Measurements from ENCODE around the gene CFDP1. TPM values are rescaled to one million over a fixed set of nuclear protein-coding genes. Genes with fewer than 3 reads are reported as not detected.

The CFDP1 gene
- total and polyA plus RNA-seq, 2 of the 13 experiments (the other 11 are each of a cell fraction or from before 2014, with no cell fraction given), result 78.6 to 153 TPM

DNA sequence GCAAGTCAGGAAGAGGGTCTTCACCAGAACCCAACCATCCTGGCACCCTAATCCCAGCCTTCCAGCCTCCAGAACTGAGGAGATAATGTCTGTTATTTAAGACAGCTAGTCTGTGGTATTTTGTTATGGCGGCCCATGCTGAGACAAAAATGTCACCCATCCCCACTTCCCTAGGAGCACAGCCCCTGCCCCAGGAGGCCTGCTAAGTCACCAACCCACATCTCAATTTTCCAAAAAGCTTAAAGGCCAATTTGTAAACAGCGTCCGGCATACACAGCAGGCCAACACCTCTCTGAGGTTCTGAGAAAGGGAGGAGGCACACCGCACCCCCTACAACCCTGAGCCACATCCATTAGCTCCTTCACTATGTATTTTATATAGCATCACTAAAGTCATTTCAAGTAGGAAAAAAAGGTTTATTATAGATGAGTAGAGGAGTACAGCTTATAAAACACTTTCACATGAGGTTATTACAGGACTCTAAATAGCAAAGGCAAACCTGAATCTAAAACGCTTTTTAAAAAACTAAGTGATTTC is 24.2 kb upstream of the CFDP1 start:
- H3K9me3 ChIP-seq (ENCODE audit: low read length), result no peaks in the 10 kb centered on the region
- H4K20me1 ChIP-seq (ENCODE audit: insufficient read depth, low read length), result peaks cover 30% of the 10 kb centered on the region
- 97% methylated on average over 5 of the region's 5 CpGs for WGBS (ENCODE audit: low lambda C conversion rate)
- H3K9ac ChIP-seq (ENCODE audit: insufficient read depth, low read depth, low read length), result no peak overlapping the region
- H2AFZ ChIP-seq (ENCODE audit: low read length), result no peak overlapping the region
- peaks cover 83% of the 10 kb centered on the region for H3K79me2 ChIP-seq (ENCODE audit: insufficient read depth, low read length)
- no peaks in the 10 kb centered on the region for H3K27me3 ChIP-seq (ENCODE audit: control insufficient read depth in 1 of 2, insufficient read depth in 2 of 2, low read length in 2 of 2)
- no peak overlapping the region for H3K4me2 ChIP-seq (ENCODE audit: low read depth, low read length)
- BruUV-seq (replicated peaks), result no TSS peak
- ATAC-seq, result no peak
- no peak overlapping the region for H3K27ac ChIP-seq (ENCODE audit: extremely low read length, insufficient read depth, low read length)
- TF ChIP-seq, protein P1, sequence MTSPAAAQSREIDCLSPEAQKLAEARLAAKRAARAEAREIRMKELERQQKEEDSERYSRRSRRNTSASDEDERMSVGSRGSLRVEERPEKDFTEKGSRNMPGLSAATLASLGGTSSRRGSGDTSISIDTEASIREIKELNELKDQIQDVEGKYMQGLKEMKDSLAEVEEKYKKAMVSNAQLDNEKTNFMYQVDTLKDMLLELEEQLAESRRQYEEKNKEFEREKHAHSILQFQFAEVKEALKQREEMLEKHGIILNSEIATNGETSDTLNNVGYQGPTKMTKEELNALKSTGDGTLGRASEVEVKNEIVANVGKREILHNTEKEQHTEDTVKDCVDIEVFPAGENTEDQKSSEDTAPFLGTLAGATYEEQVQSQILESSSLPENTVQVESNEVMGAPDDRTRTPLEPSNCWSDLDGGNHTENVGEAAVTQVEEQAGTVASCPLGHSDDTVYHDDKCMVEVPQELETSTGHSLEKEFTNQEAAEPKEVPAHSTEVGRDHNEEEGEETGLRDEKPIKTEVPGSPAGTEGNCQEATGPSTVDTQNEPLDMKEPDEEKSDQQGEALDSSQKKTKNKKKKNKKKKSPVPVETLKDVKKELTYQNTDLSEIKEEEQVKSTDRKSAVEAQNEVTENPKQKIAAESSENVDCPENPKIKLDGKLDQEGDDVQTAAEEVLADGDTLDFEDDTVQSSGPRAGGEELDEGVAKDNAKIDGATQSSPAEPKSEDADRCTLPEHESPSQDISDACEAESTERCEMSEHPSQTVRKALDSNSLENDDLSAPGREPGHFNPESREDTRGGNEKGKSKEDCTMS (CRISPR knock-in tag; conservative IDR thresholded peaks at IDR 0.05), result no peak
- no peak for TF ChIP-seq NFATC3 (CRISPR knock-in tag; IDR thresholded peaks at IDR 0.05)
- TF ChIP-seq SRSF4 (IDR thresholded peaks at IDR 0.05; ENCODE audit: low read depth, low read length, poor library complexity, severe bottlenecking), result no peak
- TF ChIP-seq THAP11 (CRISPR knock-in tag; IDR thresholded peaks at IDR 0.05), result no peak
- no peak for TF ChIP-seq ZNF17 (CRISPR knock-in tag; IDR thresholded peaks at IDR 0.05)
- TF ChIP-seq IKZF4 (CRISPR knock-in tag; IDR thresholded peaks at IDR 0.05; ENCODE audit: borderline replicate concordance, low read depth, not compliant biosample characterization), result no peak
- TF ChIP-seq SP140L (CRISPR knock-in tag; IDR thresholded peaks at IDR 0.05; ENCODE audit: borderline replicate concordance), result no peak
- no peak for TF ChIP-seq ZNF552 (CRISPR knock-in tag; IDR thresholded peaks at IDR 0.05; ENCODE audit: borderline replicate concordance)
- no peak for TF ChIP-seq ZNF264 (CRISPR knock-in tag; IDR thresholded peaks at IDR 0.05)
- no peak for TF ChIP-seq ZNF569 (CRISPR knock-in tag; IDR thresholded peaks at IDR 0.05; ENCODE audit: borderline replicate concordance)
- no peak for TF ChIP-seq NR2F2 (IDR thresholded peaks at IDR 0.05; ENCODE audit: borderline replicate concordance, low read depth)
- no peak for TF ChIP-seq ATF7 (IDR thresholded peaks at IDR 0.05)
- no peak for TF ChIP-seq ATF7 (CRISPR knock-in tag; IDR thresholded peaks at IDR 0.05)
- TF ChIP-seq, protein P2, sequence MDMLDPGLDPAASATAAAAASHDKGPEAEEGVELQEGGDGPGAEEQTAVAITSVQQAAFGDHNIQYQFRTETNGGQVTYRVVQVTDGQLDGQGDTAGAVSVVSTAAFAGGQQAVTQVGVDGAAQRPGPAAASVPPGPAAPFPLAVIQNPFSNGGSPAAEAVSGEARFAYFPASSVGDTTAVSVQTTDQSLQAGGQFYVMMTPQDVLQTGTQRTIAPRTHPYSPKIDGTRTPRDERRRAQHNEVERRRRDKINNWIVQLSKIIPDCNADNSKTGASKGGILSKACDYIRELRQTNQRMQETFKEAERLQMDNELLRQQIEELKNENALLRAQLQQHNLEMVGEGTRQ (IDR thresholded peaks at IDR 0.05; ENCODE audit: low read depth, low read length), result no peak
- TF ChIP-seq, protein P2 (CRISPR knock-in tag; IDR thresholded peaks at IDR 0.05; ENCODE audit: borderline replicate concordance), result no peak
- TF ChIP-seq ZNF430 (CRISPR knock-in tag; IDR thresholded peaks at IDR 0.05), result no peak
- no peak for TF ChIP-seq NFYC (CRISPR knock-in tag; IDR thresholded peaks at IDR 0.05)
- ChIA-PET CTCF (ENCODE audit: low intra/inter-chr PET ratio, low total read pairs) (no interaction called here), POLR2A (no interaction called here)
- intact Hi-C loops (cut with micrococcal nuclease; ENCODE audit: unreplicated experiment) (no loop called here), in situ Hi-C loops (cut with HindIII; ENCODE audit: extremely low pct_ligation_motif_present, low pct_unique_long_range_greater_than_20kb) (no loop called here)
- H3K4me3 ChIP-seq (replicated peaks in 1 of 3; ENCODE audit: insufficient read depth in 1 of 3, low read depth in 2 of 3, low read length in 3 of 3), result no peak overlapping the region
- no peak for FAIRE-seq
- peaks cover 0 to 4% of the 10 kb centered on the region in 2 experiments; a peak in 3 of 5 replicates for H3K36me3 ChIP-seq (replicated peaks in 1 of 2; ENCODE audit: control insufficient read depth in 1 of 2, insufficient read depth in 2 of 2, low read length in 2 of 2)
- H3K4me1 ChIP-seq (ENCODE audit: insufficient read depth, low read length), result peaks cover 54% of the 10 kb centered on the region
- DNase-seq (ENCODE audit: low spot score), result no peak

All from HepG2 (cell line).